ENCODE results near the gene TAF11.
"Not testable (repeated sequence)": the region's sequence is repeated elsewhere in the genome, so short reads cannot be mapped to it uniquely, and the experiment has no call there.

TAF11 gene, protein sequence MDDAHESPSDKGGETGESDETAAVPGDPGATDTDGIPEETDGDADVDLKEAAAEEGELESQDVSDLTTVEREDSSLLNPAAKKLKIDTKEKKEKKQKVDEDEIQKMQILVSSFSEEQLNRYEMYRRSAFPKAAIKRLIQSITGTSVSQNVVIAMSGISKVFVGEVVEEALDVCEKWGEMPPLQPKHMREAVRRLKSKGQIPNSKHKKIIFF

DNA sequence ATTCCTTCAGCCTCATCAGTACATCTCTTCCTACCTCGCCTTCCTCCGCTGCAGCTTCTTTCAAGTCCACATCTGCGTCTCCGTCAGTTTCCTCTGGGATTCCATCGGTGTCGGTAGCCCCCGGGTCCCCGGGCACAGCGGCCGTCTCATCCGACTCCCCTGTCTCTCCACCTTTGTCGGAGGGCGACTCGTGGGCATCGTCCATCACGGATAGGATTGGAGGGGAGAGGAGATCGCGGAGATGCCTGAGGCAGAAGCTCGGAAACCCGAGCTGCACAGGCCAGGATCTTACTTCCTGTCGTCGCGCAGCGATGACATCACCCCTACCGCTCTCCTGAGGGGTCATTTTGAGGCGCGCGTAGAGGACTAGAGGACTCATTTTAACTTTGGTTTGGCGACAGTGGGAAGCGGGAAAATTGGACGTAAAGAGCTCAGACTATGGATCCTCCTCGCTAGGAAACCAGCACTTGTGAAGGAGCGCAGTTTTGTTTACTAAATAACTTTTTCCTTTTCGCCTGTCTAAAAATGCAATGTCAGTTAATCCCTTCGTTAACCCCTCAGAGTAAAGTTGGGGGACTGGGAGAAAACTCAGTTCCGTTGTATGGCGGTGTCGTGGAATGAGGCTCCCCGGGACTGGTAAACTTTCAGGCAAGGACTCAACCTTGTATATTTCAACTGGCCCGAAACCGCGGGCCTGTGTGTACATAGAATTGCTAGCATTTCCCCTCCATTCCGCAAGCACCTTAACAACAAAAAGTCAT is at the start of gene TAF11:
Gene TAF11, minus strand, starts transcription at position 290 of the 761 bp plus-strand sequence. Its CDS starts 85 bp downstream, at position 205.
- peak; percentile 84 to 86 (median 85) for DNase-seq (ENCODE audit: low read depth in 2 of 3, low spot score in 1 of 3)

DNA sequence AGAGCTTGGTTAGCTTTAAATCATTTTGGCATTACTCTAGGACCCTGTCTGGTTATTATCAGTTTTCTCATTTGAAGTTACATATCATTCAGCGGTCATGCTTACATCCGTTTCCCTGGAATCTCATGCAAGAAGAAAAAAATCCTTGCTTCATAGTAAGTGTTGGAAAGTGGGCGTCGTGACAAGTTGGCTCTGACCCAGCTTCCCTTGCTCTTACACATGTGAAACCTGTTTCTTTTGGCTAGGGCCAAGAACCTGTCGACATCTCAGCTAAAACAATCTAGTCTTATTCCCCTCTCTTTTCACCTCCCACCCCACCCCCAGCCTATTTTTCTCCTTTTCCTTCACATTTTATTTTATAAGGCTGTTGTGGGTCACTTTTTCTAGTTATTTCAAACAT is 46.7 kb upstream of the TAF11 start:
- no peak for DNase-seq (ENCODE audit: low read depth in 2 of 3, low spot score in 1 of 3)

DNA sequence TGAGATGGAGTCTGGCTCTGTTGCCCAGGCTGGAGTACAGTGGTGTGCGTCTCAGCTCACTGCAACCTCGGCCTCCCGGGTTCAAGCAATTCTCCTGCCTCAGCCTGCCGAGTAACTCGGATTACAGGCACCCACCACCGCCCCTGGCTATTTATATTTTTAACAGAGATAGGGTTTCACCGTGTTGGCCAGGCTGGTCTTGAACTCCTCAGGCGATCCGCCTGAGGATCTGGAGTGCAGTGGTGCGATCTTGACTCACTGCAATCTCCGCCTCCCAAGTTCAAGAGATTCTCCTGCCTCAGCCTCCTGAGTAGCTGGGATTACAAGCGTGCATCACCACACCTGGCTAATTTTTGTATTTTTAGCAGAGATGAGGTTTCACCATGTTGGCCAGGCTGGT is 44.4 kb upstream of the TAF11 start:
- not testable (repeated sequence) for DNase-seq (ENCODE audit: low read depth in 2 of 3, low spot score in 1 of 3)

DNA sequence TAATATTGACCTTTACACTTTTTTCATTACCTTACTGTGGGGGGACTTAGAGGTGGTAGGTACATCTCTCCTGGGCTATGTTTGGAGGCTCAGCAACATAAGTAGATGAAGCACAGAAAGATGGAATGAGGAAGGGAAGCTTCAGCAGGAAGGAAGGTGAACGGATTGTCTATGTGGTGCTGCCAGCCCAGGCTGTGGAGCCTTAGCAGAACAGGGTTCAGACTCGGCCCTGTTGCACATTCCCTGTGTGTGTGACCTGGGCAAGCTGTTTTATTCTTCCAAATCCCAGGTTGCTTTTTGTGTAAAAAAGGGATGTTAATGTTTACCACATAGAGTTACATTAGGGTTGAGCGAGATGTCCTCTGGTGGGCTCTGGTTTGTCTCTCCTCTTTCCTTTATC is 42.4 kb upstream of the TAF11 start:
- no peak for DNase-seq (ENCODE audit: low read depth in 2 of 3, low spot score in 1 of 3)

DNA sequence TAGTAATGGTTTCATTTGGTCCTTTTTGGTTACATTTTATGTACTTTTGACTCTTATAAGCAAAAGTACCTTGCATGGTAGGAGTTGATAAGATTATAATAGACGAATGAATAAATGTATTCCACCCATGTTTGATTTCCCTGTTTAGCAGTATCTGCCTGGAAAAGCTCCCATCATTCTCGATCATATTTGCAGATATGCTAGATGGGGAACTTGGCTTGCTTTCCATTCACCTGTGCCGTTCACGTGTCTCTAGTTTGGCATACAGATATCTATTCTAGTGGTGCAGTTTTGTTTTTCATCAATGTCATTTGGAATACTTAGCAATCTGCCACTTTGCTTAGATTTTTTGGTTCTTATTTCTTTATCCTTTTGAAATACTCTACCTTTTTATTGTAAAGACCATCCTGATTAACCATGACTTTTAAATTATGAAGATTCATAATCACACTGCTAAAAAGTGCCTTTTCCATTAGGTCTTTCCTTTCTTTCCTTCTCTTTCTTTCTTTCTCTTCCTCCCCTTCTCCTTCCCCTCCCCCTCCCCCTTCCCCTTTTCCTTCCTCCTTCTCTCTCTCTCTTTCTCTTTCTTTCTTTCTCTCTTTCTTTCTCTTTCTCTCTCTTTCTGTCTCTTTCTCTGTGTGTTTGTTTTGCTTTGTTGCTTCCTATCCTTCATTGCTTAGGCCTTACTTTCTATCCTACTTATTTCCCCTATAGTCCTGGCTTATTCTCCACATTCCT is 41.6 kb upstream of the TAF11 start:
- DNase-seq (ENCODE audit: low read depth in 2 of 3, low spot score in 1 of 3) = no peak

DNA sequence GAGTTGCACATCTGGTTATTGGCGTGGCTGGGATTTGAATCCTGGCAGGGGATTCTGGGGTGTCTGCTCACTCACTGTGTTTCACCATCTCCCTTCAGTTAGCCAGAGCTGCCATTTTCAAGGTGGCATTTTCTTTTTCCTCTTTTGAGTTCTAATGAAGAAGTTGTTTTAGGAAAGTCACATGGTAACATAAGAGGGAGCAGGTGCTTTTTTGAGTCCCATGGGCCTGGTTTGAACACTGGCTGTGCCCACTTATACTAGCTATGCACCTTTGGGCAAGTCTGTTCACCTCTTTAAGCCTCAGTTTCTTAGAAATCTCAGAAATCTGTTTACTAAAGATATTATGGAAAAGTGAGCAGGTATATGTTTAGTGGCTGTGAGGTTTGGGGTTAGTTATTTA is 40.9 kb upstream of the TAF11 start:
- DNase-seq (ENCODE audit: low read depth in 2 of 3, low spot score in 1 of 3) = no peak

DNA sequence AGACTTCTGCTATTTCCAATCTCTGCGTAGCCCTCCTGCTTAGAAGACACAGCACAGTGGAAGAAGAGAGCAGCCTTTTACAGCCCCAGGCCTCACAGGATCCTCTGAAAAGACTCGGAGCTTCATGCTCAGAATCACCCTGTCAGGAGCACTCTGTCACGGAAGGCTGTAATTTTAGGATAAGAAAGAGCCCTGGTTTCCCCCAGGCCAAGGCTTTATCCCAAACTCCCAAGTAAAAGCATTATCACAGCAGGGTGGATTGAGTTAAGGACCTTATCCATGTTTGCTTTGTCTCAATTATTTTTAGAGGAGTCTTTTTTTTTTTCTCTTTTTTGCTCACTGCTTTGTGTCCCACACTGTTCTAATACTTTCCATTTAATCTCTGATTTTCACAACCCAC is 40.4 kb upstream of the TAF11 start:
- DNase-seq (ENCODE audit: low read depth in 2 of 3, low spot score in 1 of 3) = no peak

DNA sequence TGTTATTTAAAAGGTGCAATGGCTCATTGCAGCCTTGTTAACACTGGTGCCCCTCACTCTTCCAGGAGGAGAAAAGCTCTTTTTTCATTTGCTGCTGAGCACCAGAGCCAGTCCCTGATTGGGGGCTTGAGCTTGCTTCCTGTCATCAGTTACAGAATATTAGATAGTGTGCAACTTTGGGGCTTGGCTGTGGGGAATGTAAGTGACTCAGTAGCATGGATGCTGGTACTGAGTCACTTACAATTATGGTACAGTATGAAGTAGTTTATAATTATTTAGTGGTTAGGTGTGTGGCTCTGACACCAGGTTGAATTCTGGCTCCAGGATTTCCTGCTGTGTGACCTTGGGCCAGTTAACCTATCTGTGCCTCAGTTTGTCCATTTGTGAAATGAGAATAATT is 38.8 kb upstream of the TAF11 start:
- DNase-seq (ENCODE audit: low read depth in 2 of 3, low spot score in 1 of 3) = no peak

DNA sequence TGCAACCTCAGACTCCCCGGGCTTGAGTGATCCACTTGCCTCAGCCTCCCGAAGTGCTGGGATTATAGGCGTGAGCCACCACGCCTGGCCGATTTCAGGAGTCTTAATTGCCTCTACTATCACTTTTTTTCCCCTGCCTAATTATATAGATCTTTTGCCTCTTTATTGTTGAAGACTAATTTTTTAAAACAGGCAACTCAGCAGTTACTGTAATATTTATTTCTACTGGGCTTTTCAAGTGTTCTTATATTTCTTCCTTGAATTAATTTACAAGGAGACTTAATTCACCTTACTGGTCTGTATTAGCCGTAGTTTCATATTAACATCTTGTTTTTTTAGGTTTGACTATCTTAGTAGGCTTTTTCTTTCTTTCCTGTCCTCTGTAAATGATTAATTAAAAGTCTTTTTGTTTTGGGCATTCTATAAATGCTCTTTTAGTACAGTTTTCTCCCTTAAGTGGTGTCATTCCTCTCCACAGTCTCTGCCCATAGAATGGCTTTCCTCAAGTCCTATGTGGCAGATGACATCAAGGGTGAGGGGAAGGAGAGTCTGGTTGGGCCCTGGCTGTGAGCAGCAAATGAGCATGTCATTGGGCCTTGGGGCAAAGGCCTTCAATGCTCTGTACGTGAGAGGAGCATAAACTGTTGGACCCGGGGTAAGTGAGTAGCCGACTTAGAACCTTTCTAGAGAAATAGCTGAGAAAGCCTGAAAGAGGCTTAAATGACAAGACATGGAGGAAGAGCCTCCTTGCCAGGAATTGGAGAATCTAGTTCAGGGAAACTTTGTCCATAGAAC is 37.2 kb upstream of the TAF11 start:
- no peak for DNase-seq (ENCODE audit: low read depth in 2 of 3, low spot score in 1 of 3)

DNA sequence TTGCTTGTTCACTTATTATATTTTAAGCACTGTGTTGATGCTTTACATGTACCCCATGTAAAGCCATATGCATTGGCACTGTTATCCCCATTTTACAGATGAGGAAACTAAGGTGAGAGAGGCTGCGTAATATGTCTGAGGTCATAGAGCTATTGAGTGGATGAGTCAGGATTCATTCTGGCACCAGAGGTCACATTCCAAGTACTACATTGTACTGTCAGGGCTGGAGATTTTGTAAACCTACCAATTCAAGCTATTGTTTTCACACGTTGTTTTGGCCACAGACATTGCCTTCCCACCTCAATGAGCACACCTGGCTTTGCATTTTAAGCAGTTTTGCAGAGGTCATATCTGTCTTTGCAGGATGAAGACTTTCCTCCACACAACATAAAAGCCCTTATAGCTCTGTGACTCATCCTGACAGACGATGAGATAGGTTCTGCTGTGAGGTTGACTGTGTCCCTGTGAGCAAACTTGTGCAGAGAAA is 34.4 kb upstream of the TAF11 start:
- DNase-seq (ENCODE audit: low read depth in 2 of 3, low spot score in 1 of 3) = no peak

DNA sequence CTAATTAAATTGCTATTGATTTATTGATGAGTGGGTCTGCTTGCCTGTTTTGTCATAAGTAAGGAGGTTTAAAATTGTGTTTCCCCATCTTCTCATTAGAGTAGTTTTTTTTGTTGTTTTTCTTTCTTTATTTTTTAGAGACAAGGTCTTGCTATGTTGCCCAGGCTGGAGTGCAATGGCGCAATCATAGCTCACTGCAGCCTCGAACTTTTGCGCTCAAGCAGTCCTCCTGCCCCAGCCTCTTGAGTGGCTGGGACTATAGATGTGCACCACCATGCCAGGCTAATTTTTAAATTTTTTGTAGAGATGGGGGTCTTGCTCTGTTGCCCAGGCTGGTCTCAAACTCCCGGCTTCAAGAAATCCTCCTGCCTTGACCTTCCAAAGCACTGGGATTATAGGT is 32.3 kb upstream of the TAF11 start:
- no peak for DNase-seq (ENCODE audit: low read depth in 2 of 3, low spot score in 1 of 3)

DNA sequence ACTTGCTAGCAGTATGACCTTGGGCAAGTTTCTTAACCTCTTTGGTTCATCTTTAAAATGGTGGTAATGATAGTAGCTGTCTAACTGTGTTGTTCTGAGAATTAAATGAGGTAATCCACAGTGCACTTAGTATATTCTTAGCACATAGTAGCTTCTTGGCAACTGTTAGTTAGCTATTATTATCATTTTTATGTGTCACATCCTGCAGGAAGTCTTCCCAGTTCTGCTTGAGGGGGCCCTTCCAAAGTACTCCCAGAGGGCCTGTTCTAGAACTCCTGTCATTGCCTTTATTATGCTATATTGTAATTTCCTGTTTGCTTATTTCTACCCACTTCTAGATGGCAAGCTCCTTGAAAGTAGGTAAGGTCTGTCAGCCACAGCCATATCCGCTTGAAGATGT is 31.8 kb upstream of the TAF11 start:
- DNase-seq (ENCODE audit: low read depth in 2 of 3, low spot score in 1 of 3) = no peak

DNA sequence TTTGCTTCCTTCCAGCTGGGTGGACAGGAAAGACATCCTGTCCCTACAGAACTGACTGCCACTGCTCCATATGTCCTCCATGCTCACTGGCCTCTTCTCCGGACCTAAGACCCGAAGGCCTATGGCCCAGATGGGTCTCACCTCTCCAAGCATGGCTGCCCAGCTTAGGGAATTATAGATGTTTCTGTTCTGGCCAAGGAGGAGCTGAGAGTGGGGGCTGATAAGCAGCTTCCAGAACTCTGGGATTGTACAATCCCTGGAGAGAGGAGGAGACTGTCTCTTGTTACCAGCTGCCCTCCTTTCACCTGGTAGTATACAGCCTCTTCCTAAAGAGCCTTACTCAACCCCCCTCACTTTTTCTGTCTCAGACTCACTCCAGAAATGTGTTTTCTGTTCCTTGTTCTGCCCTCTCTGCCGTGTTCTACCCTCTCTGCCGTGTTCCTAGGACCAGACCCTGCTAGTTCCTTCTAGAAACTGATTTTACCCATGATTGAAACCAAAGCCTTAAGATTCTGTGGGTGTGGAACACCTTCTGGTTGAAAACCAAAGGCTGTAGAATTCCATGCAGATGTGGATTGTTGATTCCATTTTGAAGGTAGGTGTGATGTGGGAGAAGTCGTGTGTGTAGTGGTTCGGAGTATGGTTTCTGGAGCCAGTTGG is 29.9 kb upstream of the TAF11 start:
- DNase-seq (ENCODE audit: low read depth in 2 of 3, low spot score in 1 of 3) = no peak

DNA sequence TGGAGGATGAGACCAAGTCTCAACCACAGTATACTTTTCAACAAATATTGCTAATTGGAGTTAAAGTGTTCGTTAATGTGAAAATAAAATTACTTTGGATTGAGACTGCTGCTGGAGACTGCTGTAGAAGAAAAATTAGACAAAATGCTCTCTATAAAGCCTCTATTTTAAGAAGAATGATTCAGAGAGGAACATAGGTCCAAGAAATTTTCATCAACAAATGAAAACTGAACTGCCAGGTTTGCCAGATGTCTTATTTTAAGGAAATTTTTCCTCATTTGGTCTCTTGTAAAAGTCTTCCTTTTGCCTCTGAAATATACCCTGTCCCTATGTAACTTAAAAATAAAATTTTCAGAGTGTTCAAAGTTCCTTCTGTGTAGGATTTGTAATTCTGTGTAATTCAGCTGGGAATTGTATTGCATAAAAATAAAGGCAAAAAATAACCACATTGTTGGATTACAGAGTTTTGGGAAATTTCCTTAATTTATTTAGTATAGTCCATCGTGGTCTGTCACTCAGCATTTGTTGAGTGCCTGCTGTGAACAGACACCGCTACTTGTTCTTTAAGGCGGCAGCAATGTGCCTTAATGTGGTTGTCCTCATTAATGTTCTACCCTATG is 28.6 kb upstream of the TAF11 start:
- no peak for DNase-seq (ENCODE audit: low read depth in 2 of 3, low spot score in 1 of 3)

DNA sequence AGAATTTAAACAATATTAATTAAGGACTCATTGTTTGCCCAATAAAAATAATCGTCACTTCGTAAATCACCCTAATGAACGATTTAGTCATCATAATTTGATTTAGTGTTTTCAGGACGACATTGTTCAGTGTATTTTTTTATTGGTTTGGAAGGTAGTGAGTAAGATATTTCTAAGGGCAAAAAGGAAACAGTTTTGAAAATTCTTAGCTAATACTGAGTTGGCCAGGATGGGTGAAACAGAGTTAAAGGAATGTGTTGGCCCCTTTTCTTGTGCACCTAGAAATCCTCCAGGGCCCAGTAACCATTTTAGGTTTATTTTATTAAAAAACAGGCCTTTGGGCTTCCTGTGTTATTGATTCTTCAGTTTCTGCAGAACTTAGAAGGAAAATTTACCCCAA is 26.5 kb upstream of the TAF11 start:
- no peak for DNase-seq (ENCODE audit: low read depth in 2 of 3, low spot score in 1 of 3)

DNA sequence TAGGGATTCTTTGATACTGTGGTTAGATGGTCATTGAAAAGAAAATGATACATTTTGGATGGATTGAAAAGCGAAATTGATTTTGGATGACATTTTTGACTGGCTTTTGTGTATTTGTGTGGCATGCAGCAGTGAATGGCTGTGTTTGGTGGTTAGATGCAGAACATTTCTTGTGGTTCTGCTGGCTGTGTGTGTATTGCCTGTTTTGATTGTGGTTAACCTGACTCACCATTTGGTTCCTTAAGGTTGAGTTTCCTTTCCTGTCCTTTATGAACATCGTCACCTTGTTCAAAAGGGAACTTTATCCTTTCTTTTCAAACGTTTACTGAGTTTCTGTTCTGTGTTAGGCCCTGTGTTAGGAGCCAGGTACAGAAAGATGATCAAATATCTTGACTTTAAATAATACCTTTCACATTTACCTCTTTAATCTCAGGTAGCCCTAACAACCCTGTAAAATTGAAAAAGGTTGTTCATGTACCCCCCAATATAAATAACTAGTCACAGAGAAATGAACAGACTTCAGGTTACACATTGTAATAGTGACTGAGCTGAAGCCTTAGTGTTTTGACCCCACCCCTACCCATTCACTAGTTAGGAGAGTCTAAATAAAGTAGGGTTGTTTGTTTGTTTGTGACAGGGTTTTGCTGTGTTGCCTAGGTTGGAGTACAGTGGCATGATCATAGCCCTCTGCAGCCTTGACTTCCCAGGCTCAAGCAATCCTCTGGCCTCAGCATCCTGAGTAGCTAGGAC is 25.0 kb upstream of the TAF11 start:
- peak in 2 of 3 donors; percentile 3 to 17 for DNase-seq (ENCODE audit: low read depth in 2 of 3, low spot score in 1 of 3)

DNA sequence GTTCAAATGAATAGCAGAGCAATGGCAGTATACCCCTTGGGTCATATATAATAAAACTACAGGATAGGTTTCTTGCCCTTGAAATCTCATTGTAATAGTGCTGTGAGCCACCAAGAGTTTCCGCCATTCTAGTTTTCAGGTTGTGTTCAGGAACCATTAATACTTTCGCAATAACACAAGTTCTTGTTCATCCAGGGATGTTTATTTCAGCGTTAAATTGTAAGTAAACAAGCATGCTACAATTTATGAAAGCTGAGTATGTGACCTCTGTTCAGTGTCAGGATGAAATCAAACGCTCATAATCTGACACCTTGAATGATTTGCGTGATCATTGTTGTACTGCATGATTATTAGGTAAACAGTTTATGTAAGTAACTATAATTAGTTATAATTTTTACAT is 24.0 kb upstream of the TAF11 start:
- no peak for DNase-seq (ENCODE audit: low read depth in 2 of 3, low spot score in 1 of 3)

DNA sequence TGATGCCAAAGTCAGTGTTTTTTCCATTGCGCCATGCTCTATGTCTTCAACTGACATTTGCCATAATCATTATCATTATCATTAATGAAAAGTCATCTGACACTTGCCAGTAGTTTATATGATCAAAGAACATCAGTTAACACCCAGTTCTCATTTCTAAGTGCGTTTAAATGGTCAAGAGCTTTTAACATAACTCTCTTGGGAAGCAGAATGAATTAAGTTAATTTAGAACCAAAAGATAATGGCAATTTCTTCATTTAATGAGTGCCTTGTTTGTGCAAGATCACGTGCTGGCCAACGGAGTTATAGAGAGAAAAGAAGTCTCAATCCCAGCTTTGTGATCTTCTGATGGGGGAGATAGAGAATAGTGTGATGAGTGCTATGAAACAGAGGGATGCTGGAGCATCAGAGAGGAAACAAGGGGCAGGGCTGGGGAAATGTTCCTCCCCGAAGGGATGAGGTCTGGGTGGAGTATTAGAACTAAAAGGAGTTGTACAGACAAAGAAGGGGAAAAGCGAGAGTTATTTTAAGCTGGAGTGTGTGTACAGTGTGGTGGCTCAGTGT is 21.6 kb upstream of the TAF11 start:
- DNase-seq (ENCODE audit: low read depth in 2 of 3, low spot score in 1 of 3) = no peak

DNA sequence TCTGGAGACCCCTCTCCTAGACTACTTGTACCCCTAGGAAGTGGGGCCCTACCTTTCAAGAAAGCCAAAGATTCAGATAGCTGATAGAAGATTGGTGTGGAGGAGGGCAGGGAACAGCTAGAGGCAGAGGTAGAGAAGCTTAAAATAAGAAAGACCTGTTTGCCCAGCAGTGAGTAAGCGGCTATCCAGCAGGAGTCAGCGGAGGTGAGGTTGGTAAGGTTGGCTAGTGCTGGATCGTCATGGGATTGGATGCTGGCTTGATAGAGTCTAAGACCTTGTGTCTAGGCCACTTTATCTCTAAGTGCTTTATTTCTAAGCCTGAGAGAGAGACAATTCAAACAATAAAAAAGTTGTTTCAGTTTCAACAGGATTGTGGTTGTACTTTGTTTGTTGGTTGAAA is 20.4 kb upstream of the TAF11 start:
- DNase-seq (ENCODE audit: low read depth in 2 of 3, low spot score in 1 of 3) = no peak
